WTC11 (cell line): Measurements from ENCODE around the gene GNG3.

Experiments used
- CTCF ChIP-seq: fragments of 200-600 bp; IDR thresholded peaks from 2 replicates; pipeline ENCODE4 v1.8.0; 2022; ENCODE audit warnings: antibody characterized with exemption
- SP1 ChIP-seq: sonication (generic); formaldehyde crosslinking; conservative IDR thresholded peaks from 2 replicates; pipeline ENCODE4 v1.8.1; 2022; ENCODE audit warnings: missing genetic modification reagents
- ZNF263 ChIP-seq: sonication (generic); formaldehyde crosslinking; IDR thresholded peaks from 2 replicates; pipeline ENCODE4 v1.8.1; 2022; ENCODE audit warnings: low read depth, mild to moderate bottlenecking, moderate library complexity, missing genetic modification reagents

DNA sequence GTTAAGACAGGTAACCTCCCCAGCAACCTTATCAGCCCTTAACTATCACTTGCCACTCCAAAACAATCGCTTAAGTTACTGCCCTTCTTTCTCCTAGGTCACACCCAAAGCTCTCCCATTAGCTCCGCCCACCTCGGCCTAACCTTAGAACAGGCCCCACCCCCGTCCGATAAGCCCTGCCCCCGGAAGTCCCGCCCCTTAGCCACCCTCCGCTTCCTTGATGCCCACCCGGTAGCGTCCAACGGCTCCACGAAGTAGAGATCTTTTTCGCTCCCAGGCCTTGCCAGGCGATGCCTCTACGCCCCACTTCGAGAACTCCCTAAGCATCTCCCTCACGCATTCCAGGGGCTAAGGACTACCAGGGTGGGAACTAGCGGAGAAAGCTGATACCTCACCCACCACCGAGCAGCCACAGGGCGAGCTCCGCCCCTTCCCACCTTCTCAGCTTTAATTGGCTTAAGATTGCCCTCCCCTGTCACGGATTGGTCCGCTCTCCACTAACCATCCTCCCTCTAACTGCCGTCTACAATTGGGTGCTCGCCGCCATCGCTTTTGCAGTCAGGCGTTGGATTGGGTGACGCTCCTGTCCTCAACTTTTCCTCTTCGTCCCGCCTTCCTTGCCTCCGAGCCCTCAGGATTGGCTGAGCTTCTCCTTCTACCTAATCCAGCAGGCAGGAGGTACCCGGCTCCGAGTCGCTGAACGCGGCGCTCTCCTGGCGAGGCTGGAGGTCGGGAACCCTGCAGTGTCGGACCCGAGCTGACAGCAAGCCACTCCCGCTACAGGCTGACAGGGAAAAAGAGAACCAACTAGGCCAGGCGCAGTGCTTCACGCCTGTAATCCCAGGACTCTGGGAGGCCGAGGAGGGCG is 46.5 kb downstream of the GNG3 start, which contains the start of gene ZBTB3:
- no peak for TF ChIP-seq CTCF
- TF ChIP-seq SP1 (CRISPR knock-in tag): peak; percentile 88
- TF ChIP-seq ZNF263 (CRISPR knock-in tag): no peak
